Measurements from ENCODE around the gene MPHOSPH8.
"Not testable (repeated sequence)": the region's sequence is repeated elsewhere in the genome, so short reads cannot be mapped to it uniquely, and the experiment has no call there.

The MPHOSPH8 gene

DNA sequence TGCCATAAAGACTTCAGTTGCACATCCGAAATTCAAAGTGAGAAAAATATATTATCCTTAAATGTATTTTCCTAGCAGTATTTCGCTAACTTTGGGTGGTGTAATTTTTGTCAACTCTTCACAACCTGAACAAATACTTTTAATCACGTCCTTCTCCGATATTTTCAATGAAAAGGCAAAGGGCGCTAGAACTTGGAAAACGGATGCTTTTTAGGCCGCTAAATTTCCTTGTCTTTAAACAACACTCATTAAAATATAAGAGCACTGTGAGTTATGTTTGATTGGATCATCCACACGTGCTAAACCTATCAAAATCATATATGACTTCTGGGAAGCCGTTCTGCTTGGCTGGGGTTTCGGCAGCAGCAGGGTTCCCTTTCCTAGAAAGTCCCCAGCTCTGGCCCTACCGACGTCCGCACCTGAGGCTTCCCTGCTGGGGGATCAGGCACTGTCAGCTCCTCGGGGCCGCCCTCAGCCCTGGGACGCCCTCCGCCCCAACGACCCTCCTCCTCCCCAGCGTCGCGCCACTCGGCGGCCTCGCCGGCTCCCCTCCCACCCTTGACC lies 462 bp upstream of the MPHOSPH8 start:
- no peak for DNase-seq (ENCODE audit: low spot score)

DNA sequence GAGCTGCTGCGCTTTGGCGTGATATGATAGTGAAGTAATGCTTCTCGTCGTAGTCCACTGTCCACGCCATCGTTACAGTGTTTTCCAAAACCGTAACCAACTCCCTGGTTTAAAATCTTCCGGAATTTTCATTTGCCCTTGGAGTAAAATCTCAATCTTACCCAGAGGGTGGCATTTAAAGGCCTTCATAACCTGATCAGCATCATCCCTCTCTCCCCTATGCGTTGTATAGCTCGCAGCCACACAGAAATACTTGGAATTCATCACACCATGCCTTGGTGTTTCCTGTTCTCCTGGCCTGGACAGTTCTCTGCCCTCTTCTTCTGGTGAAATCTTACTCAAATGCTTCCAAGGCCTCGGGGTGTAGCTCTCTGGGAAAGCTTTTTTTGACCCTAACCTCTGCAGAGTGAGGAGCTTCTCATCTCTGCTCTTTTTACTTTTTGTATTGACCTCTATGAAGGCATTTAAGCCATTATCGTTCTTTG lies 839 bp downstream of the MPHOSPH8 start:
- peak; percentile 55 for DNase-seq (ENCODE audit: low spot score)

DNA sequence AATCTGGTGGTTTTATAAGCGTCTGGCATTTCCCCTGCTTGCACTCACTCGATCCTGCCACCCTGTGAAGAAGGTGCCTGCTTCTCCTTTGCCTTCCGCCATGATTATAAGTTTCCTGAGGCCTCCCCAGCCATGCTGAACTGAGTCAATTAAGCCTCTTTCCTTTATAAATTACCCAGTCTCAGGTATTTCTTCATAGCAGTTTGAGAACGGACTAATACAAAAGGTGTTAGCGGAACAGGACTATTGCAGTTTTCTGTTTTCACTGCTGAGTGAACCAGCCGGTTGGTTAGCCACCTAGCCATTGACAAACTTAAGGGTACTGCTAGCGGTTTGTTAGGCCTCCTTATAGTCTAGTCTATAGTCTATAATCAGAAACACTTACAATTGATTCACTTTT lies 2.5 kb downstream of the MPHOSPH8 start:
- DNase-seq (ENCODE audit: low spot score) = not testable (repeated sequence)

DNA sequence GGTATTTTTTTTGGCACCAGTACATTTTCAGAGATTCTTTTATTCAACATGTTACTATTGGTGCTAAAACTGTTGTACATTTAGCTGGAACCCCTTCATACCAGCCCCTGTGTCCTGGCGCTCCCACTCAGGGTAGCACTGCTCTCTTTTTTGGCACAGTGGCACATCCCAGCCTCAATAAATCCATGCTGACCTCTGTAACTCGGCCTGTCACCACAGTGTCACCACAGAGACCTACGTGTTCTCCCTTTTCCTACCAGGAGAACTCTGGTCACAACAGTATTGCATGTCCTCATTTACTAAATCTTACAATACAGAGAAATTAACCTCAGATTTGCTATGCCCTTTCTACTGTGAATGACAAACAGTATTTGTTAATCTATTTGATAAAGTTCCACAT lies 10.2 kb downstream of the MPHOSPH8 start:
- no peak for DNase-seq (ENCODE audit: low spot score)

DNA sequence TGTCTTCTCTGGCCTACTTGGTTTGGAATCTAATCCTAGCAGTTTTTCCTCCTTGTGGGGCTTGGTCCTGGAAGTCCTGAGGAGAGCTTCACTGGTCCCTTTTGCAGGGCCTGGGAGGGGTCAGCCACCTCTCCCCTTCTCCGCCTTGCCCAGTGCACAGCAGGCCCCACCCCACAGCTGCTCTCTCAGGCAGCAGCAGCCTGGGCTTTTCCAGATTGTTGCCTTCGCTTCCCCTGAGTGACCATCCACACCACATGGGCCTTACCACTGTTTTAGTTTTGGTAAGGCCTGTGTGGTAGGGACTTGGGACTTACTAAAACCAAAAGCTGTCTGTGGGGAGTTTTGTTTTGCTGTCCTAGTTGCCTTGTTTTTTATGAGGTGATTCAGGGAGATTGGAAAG lies 11.5 kb downstream of the MPHOSPH8 start:
- no peak for DNase-seq (ENCODE audit: low spot score)

DNA sequence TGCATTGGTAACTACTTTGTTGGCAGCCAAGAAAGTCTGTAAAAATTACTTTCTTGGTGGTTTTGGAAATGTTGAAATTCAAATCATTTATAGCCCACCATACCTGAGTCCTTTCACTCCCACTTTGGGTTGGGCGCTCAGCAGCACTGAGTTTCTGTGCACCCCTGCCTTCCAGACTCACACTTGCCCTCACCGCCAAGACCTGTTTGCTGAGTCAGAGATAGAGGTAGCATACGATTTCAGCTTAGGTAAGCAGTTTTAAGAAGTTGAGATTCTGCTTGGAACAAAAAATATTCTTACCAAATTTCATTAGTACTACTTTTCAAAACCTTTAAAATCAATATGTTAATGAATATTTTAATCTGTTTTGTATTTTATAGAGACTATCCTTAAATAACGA lies 12.6 kb downstream of the MPHOSPH8 start:
- DNase-seq (ENCODE audit: low spot score) = no peak

DNA sequence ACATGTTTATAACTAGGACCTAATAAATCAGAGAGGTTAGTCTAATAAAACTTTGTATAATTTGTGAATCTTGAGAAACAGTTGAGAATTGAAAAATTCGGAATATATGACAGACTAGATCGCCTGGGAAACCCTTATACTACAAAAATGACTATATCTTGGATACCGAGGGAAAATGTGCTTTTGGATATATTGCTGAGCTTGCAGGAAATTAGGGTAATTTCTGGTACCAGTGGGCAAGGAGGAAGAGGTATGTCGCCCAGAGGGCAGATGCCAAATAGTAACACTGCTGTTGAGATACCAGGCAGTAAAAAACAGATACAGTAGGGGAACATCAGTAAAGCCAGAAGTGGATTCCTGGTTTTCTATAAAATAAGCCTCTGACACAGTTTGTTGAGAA lies 17.3 kb downstream of the MPHOSPH8 start:
- DNase-seq (ENCODE audit: low spot score) = no peak

DNA sequence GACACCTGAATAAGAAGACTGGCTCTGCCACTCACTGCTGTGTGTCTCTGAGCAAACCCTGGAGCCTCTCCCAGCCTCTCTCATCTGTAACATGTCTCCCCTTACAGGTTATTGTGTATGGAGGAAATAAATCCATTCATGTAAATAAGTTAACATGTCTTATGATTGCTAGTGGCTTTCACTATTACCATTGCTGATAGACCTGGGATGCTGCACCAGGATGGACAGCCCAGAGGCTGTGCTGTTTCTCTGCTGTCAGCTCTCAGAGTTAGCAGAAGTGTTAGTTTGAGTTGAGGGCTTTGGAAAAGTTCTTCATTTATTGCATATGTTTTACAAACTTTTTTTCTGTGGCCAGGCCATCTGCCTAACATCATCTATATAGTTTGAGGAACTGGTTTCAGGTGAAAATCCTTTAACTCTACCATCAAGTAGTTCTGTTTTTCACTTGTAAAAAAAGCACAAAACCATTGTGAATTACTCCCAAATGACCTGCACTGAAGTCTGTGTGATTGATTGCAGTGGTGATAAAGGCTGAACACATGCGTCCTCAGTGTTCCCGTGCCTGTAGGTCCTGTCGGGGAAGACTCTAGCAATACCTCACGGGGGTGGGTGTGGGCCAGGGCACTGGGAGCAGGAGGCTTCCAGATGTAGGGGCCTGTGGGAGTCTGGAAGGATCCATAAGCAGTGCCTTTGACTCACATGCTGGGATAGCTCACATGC lies 24.6 kb downstream of the MPHOSPH8 start:
- DNase-seq (ENCODE audit: low spot score) = no peak

DNA sequence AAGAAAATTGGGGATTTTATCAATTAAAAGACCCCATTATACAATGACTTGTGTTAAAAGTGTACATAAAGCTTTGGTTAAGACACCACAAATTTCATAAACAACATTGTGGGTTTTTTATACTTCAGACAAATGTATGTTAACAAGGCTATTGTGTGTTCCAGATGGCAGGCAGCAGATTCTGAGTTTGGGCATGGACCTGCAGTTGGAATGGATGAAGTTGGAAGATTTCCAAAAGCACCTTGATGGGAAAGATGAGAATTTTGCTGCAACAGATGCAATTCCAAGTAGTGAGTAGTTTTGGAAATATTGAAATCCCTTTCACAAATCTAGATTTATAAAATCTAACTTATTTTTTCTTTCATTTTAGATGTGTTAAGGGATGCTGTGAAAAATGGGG lies 25.4 kb downstream of the MPHOSPH8 start:
- DNase-seq (ENCODE audit: low spot score) = peak; percentile 67

DNA sequence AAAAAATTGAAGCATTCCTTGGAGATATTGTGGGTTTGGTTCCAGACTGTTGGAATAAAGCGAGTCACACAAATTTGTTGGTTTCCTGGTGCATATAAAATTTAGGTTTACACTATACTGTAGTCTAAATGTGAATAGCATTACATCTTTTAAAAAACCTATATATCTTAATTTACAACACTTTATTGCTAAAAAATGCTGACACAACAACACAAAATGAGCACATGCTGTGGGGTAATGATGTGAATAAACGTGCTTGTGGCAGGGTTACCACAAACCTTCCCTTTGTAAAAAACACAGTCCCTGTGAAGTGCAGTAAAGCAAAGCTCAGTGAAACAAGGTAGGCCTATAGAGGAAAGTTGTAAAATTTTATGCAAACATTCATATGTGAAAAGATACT lies 27.7 kb downstream of the MPHOSPH8 start:
- DNase-seq (ENCODE audit: low spot score) = no peak

DNA sequence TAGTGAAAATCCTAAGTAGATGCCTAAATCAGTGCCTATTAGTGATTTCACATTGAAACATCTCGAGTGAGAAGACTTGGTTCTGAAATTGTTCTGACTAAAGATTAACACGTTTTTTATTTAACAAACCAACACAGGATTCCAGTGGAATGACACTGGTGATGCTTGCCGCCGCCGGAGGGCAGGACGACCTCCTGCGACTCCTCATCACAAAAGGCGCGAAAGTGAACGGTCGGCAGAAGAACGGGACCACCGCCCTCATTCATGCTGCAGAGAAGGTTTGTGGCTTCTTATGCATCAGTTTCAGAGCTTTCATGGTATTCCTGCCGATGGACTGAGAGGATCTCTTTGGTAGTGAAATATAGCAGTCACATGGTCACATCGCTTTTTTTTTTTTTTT lies 28.1 kb downstream of the MPHOSPH8 start:
- no peak for DNase-seq (ENCODE audit: low spot score)

DNA sequence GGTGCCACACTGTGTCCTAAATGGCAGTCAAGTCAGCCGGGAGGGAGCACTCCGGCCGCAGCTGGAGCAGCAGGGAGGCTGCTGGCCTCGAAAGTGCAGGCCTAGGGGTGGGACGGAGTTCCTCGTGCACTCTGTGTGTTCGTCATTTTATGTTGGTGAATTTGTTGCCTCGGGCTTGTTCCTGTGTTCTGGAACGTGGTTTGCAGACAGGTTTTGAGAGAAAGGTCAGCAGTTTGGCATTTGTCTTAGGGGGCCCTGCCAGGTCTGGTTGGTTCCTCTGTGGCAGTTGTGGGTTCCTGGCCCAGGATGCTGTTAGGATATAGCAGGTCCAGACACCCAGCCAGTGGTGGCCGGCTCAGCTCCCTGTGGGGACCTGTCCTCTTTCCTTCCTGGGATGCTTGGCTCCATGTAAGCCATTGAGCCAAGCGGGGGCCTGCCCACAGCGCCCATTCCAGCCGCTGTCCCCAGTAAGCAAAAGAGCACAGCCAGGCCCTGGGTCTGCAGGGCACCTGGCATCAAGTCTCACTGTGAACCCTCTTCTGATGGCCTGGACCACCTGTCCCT lies 30.0 kb downstream of the MPHOSPH8 start:
- no peak for DNase-seq (ENCODE audit: low spot score)

DNA sequence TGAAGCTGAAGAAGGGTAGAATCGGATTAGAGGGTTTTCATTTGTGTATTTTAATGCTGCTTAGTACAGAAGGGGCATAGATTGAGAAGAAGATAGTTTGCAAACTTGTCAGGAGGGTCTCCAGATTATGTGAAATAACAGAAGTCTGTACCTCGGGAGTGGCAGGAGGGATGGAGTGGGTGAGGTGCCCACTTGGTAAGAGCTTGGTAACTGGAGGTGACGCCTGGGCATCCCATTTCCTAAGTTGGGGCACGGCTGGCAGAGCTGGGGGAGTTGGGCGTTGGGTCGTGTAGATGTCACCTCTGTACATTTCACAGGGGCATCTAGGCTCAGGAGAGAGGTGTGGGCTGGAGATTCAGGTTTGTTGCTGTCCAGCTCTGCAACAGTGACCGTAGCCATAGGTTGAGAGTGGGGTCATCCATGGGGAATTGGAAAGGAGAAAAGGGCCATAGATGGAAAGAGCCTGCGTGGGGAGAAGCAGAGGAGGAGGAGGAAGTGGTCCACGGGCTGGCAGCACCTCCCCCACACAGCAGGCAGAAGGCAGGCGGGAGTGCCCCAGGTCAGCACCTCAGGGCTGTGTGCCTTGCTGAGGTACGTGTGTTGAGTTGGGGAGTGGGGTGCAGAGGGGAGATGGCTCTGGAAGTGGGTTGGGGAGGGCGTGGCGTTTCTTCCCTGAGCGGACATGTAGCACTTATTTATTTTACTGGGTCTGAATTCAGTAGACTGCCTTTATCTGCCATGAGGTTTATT lies 31.2 kb downstream of the MPHOSPH8 start:
- DNase-seq (ENCODE audit: low spot score) = no peak

DNA sequence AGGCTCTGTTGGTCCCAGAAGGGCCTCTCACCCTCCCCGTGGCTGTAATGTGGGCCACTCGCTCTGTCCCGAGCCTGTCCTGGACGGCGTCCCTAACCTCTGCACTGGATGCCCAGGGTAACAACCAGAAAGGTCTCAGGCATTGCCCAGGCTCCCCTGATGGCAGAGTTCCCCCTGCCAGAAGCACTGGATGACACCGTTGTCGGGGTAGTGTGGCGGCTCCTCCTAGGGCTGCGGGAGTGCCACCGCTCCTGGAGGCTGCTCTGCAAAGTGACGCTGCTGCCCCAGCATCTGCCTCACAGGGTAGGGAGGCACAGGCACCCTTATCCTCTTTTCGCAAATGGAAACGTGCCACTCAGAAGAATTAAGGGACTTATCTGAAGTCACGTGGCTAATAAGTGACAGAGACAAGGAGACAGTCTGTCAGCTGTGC lies 32.0 kb downstream of the MPHOSPH8 start:
- no peak for DNase-seq (ENCODE audit: low spot score)

DNA sequence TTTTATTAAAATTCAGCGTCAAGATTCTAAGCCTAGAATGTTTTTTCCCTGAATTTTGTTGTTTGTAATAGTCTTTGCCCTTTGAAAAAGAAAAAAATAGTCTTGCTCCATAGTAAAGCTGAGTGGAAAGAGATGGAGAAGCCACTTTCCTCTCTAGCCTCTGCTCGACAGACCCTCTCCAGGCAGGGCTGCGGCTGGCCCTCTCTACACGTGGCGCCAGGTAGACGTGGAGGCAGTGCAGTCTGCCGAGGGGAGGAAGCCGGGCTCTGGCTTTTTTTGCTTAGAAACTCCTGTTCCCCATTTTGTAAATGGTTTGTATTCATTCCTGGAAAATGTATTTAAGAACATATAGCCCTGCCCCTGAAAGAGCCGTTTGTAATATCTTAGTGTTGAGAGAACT lies 35.3 kb downstream of the MPHOSPH8 start:
- DNase-seq (ENCODE audit: low spot score) = no peak

DNA sequence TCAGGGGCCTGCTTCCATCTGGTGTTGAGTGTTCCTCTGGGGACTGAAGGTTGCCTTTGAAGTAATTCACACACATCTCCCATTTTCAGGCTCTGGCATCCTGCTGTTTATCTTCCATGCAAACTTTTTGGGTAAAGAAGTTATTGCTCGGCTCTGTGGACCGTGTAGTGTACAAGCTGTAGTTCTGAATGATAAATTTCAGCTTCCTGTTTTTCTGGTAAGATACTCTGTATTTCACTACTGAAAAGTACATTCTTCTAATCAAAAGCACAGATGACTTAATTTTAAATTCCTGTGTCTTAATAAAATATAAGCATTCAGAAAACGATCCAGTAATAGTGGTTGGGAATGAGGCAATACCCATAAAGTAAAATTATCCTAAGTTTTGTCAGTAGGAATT lies 36.7 kb downstream of the MPHOSPH8 start:
- no peak for DNase-seq (ENCODE audit: low spot score)

DNA sequence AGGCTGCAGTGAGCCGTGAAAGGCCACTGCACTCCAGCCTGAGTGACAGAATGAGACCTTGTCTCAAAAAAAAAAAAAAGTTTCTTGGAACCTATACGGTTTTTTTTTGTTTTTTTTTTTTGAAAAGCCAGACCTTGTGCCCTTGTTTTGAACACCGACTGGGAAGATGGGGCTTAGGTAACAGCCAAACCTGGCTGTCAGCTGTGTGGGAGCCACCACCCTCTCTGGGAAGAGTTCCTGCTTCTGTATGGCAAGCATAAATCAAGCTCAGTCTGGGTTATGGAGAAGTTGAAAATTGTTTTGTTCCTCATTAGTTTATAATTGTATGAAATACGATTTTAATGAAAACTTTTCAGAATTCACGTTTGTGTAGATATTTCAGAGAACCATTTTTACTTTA lies 39.5 kb downstream of the MPHOSPH8 start:
- no peak for DNase-seq (ENCODE audit: low spot score)

DNA sequence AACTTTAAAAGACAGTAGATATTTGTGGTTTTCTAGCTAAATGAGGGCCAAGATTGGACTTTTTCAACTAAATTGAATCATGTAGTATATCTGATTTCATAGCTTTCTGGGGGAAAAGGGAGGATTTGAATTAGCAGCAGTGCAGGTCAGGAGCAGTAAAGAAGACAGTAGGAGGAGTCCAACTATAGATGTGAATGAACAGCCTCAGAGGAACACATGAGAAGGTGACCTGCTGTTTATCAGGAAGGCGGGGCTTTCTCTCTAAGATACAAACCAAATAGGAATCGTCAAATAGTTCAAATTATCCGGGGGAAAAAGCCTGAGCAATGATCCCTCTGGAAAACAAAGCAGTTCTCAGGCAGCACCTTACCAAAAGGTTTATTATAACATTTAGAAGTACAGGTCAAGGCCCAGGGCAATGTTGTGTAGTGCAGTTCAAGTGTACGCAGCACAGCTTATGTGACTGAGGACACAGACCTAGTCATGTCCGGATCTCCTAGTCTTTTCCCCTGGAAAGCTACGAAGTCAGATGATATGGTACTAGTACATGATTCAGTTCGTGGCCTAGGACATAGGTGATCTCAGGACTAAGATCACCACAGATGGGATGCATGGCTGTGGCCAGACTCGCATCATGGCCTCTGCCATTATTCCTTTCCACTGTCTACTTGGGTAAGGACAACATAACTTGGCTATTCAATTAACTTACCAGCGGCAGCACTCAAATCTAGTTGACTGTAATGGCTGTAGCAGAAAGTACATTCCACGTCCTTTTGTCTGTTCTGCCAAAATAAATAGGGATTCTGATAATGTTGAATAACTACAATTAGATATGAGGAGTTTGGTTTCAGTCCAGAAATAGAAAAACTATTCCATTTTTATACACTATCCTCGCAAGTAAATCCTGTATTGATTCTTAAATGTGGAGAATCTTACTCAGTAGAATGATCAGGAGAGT lies 40.3 kb downstream of the MPHOSPH8 start:
- no peak for DNase-seq (ENCODE audit: low spot score)

DNA sequence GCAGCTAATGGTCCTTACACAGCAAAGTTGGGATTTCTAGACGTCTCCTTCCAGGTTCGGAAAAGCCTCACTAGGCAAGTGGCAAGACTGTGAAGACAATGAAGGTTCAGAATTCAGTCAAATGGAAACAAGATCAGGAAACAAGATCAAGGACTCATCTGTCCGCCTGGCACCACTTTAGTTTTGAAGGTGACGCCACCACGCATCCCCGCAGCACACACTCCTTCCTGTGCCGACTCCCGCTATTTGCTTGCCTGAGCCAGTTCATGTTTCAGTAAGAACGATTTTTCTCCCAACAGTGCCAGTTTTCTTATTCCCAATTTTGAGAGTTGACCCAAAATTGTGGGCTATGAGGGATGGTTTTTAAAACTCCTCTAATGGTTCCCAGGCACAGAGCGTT lies 41.4 kb downstream of the MPHOSPH8 start:
- no peak for DNase-seq (ENCODE audit: low spot score)

DNA sequence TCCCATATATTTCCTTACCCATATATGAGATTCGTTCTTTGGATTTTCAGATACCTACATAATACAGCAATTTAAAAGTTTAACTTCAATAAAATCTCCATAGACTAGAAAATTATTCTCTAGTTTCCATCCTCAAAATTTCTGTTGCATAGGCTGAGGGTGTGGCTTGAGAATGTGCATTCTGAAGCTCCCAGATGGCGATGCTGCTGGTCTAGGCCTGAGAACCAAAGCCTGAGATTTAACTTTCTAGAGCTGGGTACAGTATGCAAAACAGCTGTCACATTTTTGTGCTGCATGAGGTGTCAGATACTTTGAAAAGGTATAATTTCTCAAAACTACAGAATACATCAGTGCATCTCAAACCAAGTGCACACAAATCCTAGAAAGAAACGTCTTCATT lies 42.7 kb downstream of the MPHOSPH8 start:
- DNase-seq (ENCODE audit: low spot score) = no peak

DNA sequence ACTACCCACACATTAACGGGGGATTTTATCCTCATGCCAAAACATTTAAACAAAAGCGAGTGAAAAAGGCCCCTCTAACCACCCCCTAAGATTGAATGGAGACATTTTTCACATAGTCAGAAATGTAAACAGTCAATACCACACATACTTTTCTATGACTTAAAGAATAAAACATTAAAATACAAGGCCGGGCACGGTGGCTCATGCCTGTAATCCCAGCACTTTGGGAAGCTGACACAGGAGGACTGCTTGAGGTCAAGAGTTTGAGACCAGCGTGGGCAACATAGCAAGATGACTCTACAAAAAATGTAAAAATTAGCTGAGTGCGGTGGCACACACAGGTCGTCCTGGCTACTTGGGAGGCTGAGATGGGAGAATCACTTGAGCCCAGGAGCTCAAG lies 47.3 kb downstream of the MPHOSPH8 start:
- no peak for DNase-seq (ENCODE audit: low spot score)

DNA sequence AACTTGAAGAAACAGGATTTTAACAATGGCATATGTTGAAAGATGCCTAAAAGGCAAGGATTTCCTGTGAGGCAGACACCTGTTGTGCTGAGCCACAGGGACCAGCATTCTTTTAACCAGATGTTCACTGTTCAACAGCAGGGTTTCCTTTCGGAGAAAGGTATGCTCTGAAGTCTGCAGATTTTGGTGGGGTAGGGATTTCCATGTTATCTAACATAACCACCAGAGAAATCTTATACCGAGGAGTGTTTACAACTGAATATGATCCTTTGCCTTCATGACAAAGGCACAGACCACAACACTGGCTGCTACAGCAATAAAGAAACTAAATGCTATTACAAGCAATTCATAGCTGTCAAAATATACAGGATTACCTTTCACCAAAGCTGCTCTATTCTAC lies 48.1 kb downstream of the MPHOSPH8 start:
- no peak for DNase-seq (ENCODE audit: low spot score)

Data from cerebellar cortex (tissue), 1 donor.